Measurements from ENCODE around the gene LINC01488. TPM values are rescaled to one million over a fixed set of nuclear protein-coding genes. Genes with fewer than 3 reads are reported as not detected.

Gene LINC01488
- total RNA-seq, 4 donors from 2014 or later = not detected

DNA sequence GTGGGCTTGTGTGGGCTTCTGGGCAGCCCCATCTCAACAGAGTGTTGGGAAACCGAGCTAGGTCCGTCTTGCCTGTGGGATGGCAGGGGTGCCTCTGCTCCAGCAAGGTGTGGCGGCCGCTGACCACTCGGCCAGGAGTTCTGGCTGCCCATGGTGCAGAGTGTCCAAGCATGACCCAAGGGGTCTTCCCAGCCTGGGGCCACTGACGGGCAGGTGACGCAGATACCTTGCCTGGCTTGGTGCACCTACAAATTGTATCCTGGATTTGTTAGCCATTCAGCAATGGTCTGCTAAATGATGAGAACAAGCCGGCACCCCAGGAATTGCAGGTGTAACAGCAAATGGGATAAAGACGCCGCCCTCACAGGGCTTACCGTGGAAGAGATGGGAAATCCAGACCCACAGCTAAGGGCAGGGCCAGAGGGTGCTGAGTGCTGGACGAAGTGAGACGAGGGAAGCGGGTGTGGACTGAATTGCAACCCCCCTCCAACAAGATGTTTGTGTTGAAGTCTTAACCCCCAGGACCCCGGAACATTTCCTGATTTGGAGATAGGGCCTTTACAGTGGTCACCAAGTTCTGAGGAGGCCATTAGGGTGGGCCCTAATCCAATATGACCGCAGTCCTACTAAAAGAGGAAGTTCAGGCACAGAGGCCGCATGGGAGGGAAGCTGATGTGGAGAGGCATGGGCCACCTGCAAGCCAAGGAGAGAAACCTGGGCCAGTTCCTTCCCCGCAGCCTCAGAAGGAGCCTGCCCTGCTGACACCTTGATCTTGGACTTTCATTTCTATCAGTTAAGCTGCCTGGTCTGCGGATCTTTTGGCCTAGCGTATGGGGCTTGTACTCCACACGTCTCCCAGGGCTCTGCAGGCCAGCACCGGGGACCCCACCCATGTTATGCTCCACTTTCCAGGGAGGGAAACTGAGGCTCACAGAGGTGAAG is 45.2 kb upstream of the LINC01488 start:
- Histone ChIP-seq H3K36me3 (no peaks in the 10 kb centered on the region), H3K4me3 (no peak overlapping the region), H3K27ac (no peak overlapping the region), H3K4me1 (no peaks in the 10 kb centered on the region), H3K27me3 (no peaks in the 10 kb centered on the region), H3K9me3 (no peaks in the 10 kb centered on the region)
- no peak for TF ChIP-seq POLR2A (IDR thresholded peaks at IDR 0.05)
- TF ChIP-seq, protein P1, sequence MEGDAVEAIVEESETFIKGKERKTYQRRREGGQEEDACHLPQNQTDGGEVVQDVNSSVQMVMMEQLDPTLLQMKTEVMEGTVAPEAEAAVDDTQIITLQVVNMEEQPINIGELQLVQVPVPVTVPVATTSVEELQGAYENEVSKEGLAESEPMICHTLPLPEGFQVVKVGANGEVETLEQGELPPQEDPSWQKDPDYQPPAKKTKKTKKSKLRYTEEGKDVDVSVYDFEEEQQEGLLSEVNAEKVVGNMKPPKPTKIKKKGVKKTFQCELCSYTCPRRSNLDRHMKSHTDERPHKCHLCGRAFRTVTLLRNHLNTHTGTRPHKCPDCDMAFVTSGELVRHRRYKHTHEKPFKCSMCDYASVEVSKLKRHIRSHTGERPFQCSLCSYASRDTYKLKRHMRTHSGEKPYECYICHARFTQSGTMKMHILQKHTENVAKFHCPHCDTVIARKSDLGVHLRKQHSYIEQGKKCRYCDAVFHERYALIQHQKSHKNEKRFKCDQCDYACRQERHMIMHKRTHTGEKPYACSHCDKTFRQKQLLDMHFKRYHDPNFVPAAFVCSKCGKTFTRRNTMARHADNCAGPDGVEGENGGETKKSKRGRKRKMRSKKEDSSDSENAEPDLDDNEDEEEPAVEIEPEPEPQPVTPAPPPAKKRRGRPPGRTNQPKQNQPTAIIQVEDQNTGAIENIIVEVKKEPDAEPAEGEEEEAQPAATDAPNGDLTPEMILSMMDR (IDR thresholded peaks at IDR 0.05) = no peak
- peak in 1 of 3 donors; percentile 37 for DNase-seq

DNA sequence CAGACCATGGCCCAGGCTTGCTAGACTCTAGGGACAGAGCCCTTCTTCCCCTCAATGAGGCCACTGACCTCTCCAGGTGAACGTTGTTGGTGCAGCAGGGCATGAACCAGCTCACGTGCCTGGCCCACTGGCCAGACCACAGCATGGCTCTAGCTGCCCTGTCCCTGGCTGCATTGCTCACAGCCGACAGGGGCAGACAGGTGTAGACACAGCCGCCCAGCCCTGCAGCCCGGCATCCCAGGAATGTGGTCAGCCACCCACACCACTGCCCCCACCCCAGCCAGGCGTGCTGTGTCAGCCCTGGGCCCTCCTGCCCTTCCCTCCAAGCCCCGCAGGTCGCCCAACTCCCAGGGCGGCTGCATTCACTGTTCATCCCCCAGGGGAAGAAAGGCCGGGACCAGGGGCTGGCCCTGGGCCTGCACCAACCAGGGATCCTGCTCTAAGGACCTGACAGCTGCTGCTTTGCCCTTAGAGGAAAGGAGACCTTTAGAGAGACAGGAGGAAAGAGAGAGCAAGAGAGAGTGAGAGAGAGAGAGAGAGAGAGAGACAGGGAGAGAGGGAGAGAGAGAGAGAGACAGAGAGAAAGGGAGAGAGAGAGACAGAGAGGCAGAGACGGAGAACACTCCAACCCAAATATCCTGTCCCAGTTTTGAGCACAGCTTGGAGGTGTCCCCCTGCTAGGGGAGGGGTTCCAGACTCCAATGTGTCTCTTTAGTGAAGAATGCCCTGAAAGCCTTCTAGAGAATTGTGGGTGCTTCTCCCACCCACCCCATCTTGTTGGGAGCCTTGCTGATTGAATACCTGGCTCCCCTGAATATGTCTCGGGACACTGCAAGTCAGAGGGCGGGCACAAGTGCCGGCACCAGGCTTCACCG is 44.2 kb upstream of the LINC01488 start:
- Histone ChIP-seq H3K9me3 (no peaks in the 10 kb centered on the region), H3K27ac (no peak overlapping the region), H3K27me3 (no peaks in the 10 kb centered on the region), H3K36me3 (no peaks in the 10 kb centered on the region), H3K4me1 (no peaks in the 10 kb centered on the region), H3K4me3 (no peak overlapping the region)
- TF ChIP-seq, protein P1 (IDR thresholded peaks at IDR 0.05) = no peak
- TF ChIP-seq POLR2A (IDR thresholded peaks at IDR 0.05) = no peak
- no peak for DNase-seq

DNA sequence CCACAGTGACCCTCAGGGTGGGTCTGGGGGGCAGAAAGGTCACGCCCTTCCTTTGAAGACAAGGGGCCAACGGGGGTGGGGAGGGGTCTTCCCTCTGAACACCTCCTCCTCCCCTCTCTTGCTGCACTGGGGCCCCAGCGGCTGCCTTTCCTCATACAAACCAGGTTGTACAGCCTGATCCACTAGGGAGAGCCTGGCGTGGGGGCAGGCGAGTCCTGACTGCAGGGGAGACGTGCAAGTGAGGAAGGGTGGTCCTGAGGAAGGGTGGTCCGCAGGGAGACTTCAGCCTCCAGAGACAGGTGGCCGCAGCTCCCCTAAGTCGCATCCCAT is 43.6 kb upstream of the LINC01488 start:
- Histone ChIP-seq H3K36me3 (no peaks in the 10 kb centered on the region), H3K27ac (no peak overlapping the region), H3K9me3 (no peaks in the 10 kb centered on the region), H3K27me3 (no peaks in the 10 kb centered on the region), H3K4me1 (peaks cover 0 to 4% (median under 1%) of the 10 kb centered on the region in 4 donors), H3K4me3 (no peak overlapping the region)
- TF ChIP-seq, protein P1 (IDR thresholded peaks at IDR 0.05) = no peak
- TF ChIP-seq POLR2A (IDR thresholded peaks at IDR 0.05) = no peak
- peak in 1 of 3 donors; percentile 43 for DNase-seq

DNA sequence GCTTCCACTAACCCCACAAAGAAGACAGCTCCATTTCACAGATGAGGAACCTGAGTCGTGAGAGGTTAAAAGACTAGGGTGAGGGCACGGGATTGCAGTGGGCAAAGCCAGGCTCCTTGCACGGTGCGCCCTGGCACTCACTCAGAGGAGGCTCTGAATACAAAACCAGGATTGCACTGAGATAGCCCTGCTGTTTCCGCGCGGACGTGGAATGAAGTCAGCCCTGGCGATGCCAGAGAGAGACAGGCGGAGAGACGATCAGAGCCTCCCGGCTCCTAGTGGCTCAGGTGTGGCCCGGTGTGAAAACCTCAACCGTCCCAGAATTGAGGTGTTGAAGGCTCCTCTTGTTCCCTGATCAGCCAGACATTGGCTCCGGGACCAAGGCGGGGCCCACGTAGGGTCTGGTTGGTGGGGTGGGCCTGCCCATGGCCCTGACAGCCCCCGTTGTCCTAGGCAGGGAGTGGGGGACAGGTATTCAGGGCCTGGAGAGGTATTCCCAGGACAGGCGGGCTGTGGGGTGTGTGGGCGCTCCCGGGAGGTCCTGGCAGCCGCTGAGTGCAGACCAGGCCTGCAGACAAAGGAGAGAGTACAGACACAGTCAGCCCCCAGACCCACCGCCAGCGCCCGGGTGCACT is 43.1 kb upstream of the LINC01488 start:
- no peaks in the 10 kb centered on the region for H3K36me3 ChIP-seq
- H3K4me3 ChIP-seq = no peak overlapping the region
- H3K9me3 ChIP-seq = no peaks in the 10 kb centered on the region
- no peak overlapping the region for H3K27ac ChIP-seq
- DNase-seq = peak in 1 of 3 donors; percentile 39
- peaks cover 0 to 10% (median 3%) of the 10 kb centered on the region in 4 donors for H3K4me1 ChIP-seq
- H3K27me3 ChIP-seq = no peaks in the 10 kb centered on the region
- TF ChIP-seq, protein P1 (IDR thresholded peaks at IDR 0.05) = no peak
- TF ChIP-seq POLR2A (IDR thresholded peaks at IDR 0.05) = no peak

DNA sequence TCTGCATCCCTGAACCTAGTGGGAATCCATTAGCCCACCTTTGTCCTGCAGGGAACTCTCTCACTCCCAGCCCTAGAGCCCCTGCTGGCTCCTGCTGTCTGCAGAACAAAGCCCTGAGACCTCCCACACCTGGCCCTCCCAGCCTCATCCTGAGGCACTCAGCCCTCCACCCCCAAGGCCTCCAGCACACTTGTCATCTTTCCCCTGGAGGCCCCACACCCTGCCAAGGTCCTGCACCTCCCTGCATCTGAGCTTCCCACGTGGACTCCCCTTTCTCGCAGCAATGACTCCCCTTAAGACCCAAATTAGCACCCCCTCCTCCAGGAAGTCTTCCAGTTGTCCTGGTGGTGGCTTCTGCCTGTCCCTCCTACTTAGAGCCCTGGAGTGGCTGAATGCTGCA is 42.3 kb upstream of the LINC01488 start:
- Histone ChIP-seq H3K27me3 (no peaks in the 10 kb centered on the region), H3K9me3 (no peaks in the 10 kb centered on the region), H3K4me1 (peaks cover 0 to 17% (median 6%) of the 10 kb centered on the region in 4 donors), H3K4me3 (no peak overlapping the region), H3K36me3 (no peaks in the 10 kb centered on the region), H3K27ac (no peak overlapping the region)
- DNase-seq = peak in 1 of 3 donors; percentile 25
- no peak for TF ChIP-seq POLR2A (IDR thresholded peaks at IDR 0.05)
- TF ChIP-seq, protein P1 (IDR thresholded peaks at IDR 0.05) = no peak

Data from Peyer's patch (tissue), 4 donors.